HepG2 (cell line): Measurements from ENCODE around the gene C1QTNF3. TPM values are rescaled to one million over a fixed set of nuclear protein-coding genes. Genes with fewer than 3 reads are reported as not detected.

ENCODE experiments used
- ATAC-seq: fragments of 200-7000 bp; cut with Tn5 transposase; 3 replicates; pipeline ENCODE4 v1.9.1; 2020; ENCODE audit warnings: mild to moderate bottlenecking, moderate library complexity
- BruUV-seq: library from RNA; stranded (reverse); fragments of 400-500 nt; replicated peaks from 2 replicates; lab custom pipeline; 2021; lab: Mats Ljungman, UMichigan
- CTCF ChIA-PET: fragments of 300-600 bp; formaldehyde crosslinking; extraction: SDS; loops from one replicate; lab custom pipeline; 2021; ENCODE audit warnings: low total read pairs, inconsistent platforms, low intra/inter-chr PET ratio; lab: Yijun Ruan, JAX
- POLR2A ChIA-PET: fragments of 350-600 bp; sonication (Branson Sonifier 250); formaldehyde crosslinking; loops from one replicate; lab custom pipeline; 2020; ENCODE audit warnings: antibody characterized with exemption, inconsistent platforms; lab: Yijun Ruan, JAX
- DNase-seq: peaks from one replicate; pipeline ENCODE4 v3.0.0-alpha.2; 2015; ENCODE audit warnings: low spot score
- FAIRE-seq: peaks from 3 replicates; lab custom pipeline; 2011; peaks lifted over from hg19 to GRCh38; lab: Jason Lieb, UNC
- H2AFZ ChIP-seq: one replicate; pipeline ENCODE4 v1.6.1; 2011; ENCODE audit warnings: low read length, inconsistent platforms
- H3K27ac ChIP-seq: fragments of 300-600 bp; 3 replicates; pipeline ENCODE4 v1.8.0; 2011; ENCODE audit warnings: mixed run types, mild to moderate bottlenecking, mixed read lengths, low read length, inconsistent platforms; ENCODE audit not compliant: insufficient read depth; ENCODE audit errors: extremely low read length
- H3K27me3 ChIP-seq, 2 experiments: fragments of 200-600 bp in 1 of 2; 2 replicates in 1 of 2; 3 replicates in 1 of 2; pipeline versions ENCODE4 v1.6.0 to v1.8.0; 2011; ENCODE audit warnings: low read length in 2 of 2, mild to moderate bottlenecking in 2 of 2, moderate library complexity in 2 of 2, inconsistent platforms in 1 of 2; ENCODE audit not compliant: insufficient read depth in 2 of 2, control insufficient read depth in 1 of 2
- H3K36me3 ChIP-seq, 2 experiments: fragments of 200-600 bp in 1 of 2; replicated peaks in 1 of 2; 2 replicates in 1 of 2; 3 replicates in 1 of 2; pipeline versions ENCODE4 v1.5.1 to v1.8.0; 2011; ENCODE audit warnings: low read length in 2 of 2, inconsistent platforms in 1 of 2; ENCODE audit not compliant: insufficient read depth in 2 of 2, control insufficient read depth in 1 of 2
- H3K4me1 ChIP-seq: 2 replicates; pipeline ENCODE4 v1.5.1; 2012; ENCODE audit warnings: low read length, inconsistent platforms; ENCODE audit not compliant: insufficient read depth
- H3K4me2 ChIP-seq: 2 replicates; pipeline ENCODE4 v1.6.0; 2011; ENCODE audit warnings: low read depth, low read length, inconsistent platforms
- H3K4me3 ChIP-seq, 3 experiments: fragments of 200-600 bp in 1 of 3; sonication (generic), shearing (Covaris generic) in 1 of 3; replicated peaks in 1 of 3; 2 replicates each; pipeline ENCODE4 v1.5.1; 2011 to 2016; ENCODE audit warnings: low read length in 3 of 3, inconsistent platforms in 2 of 3, low read depth in 2 of 3, mild to moderate bottlenecking in 2 of 3, control low read depth in 1 of 3, mixed read lengths in 1 of 3; ENCODE audit not compliant: insufficient read depth in 1 of 3
- H3K79me2 ChIP-seq: one replicate; pipeline ENCODE4 v1.6.1; 2011; ENCODE audit warnings: low read length, inconsistent platforms; ENCODE audit not compliant: insufficient read depth
- H3K9ac ChIP-seq: 2 replicates; pipeline ENCODE4 v1.6.0; 2011; ENCODE audit warnings: mild to moderate bottlenecking, low read depth, low read length, inconsistent platforms; ENCODE audit not compliant: insufficient read depth
- H3K9me3 ChIP-seq: 2 replicates; pipeline ENCODE4 v1.5.1; 2012; ENCODE audit warnings: mild to moderate bottlenecking, low read length
- H4K20me1 ChIP-seq: 2 replicates; pipeline ENCODE4 v1.6.0; 2011; ENCODE audit warnings: inconsistent platforms, mild to moderate bottlenecking, low read length, moderate library complexity; ENCODE audit not compliant: insufficient read depth
- CEBPG ChIP-seq: IDR thresholded peaks from 2 replicates; pipeline ENCODE4 v1.6.1; 2016
- E2F5 ChIP-seq: sonication (generic); formaldehyde crosslinking; conservative IDR thresholded peaks from 2 replicates; pipeline ENCODE4 v1.4.0; 2020; ENCODE audit warnings: missing genetic modification reagents
- IRF9 ChIP-seq: sonication (generic); formaldehyde crosslinking; IDR thresholded peaks from 2 replicates; pipeline ENCODE4 v1.8.0; 2022; ENCODE audit warnings: missing genetic modification reagents, mild to moderate bottlenecking, borderline replicate concordance
- SCMH1 ChIP-seq: sonication (generic); formaldehyde crosslinking; IDR thresholded peaks from 2 replicates; pipeline ENCODE4 v1.9.0; 2021; ENCODE audit warnings: missing genetic modification reagents, mild to moderate bottlenecking, borderline replicate concordance
- SNRNP70 ChIP-seq: fragments of 200-400 bp; formaldehyde crosslinking; IDR thresholded peaks from 2 replicates; pipeline ENCODE4 v1.6.1; 2017; ENCODE audit warnings: mild to moderate bottlenecking, low read depth, low read length, moderate library complexity
- SOX5 ChIP-seq: IDR thresholded peaks from 2 replicates; pipeline ENCODE4 v1.6.1; 2016; ENCODE audit warnings: borderline replicate concordance
- ZFP36 ChIP-seq: fragments of 150-350 bp; IDR thresholded peaks from 2 replicates; pipeline ENCODE4 v1.6.1; 2018; ENCODE audit warnings: borderline replicate concordance, low read length, low read depth; ENCODE audit not compliant: partially characterized antibody
- ZFY ChIP-seq: sonication (generic); formaldehyde crosslinking; IDR thresholded peaks from 2 replicates; pipeline ENCODE4 v1.4.0; 2020; ENCODE audit warnings: missing genetic modification reagents
- ZNF225 ChIP-seq: sonication (generic); formaldehyde crosslinking; IDR thresholded peaks from 2 replicates; pipeline ENCODE4 v1.4.0; 2020; ENCODE audit warnings: mild to moderate bottlenecking, missing genetic modification reagents
- ZNF432 ChIP-seq: sonication (generic); formaldehyde crosslinking; IDR thresholded peaks from 2 replicates; pipeline ENCODE4 v1.5.0; 2020; ENCODE audit warnings: missing genetic modification reagents, mild to moderate bottlenecking, borderline replicate concordance
- ZNF530 ChIP-seq: sonication (generic); formaldehyde crosslinking; IDR thresholded peaks from 2 replicates; pipeline ENCODE4 v1.5.0; 2020; ENCODE audit warnings: low read depth, mild to moderate bottlenecking, missing genetic modification reagents
- ZNF609 ChIP-seq: sonication (generic); formaldehyde crosslinking; IDR thresholded peaks from 2 replicates; pipeline ENCODE4 v1.4.0; 2020; ENCODE audit warnings: mild to moderate bottlenecking, missing genetic modification reagents, borderline replicate concordance
- ZNF678 ChIP-seq: sonication (generic); formaldehyde crosslinking; IDR thresholded peaks from 2 replicates; pipeline ENCODE4 v1.4.0; 2020; ENCODE audit warnings: mild to moderate bottlenecking, missing genetic modification reagents
- ZNF841 ChIP-seq: sonication (generic); formaldehyde crosslinking; IDR thresholded peaks from 2 replicates; pipeline ENCODE4 v1.8.1; 2023; ENCODE audit warnings: missing genetic modification reagents, borderline replicate concordance
- ZSCAN20 ChIP-seq: sonication (generic); formaldehyde crosslinking; IDR thresholded peaks from 2 replicates; pipeline ENCODE4 v1.4.0; 2020; ENCODE audit warnings: missing genetic modification reagents, mild to moderate bottlenecking, borderline replicate concordance
- WGBS: methylation state at CpG from one replicate; pipeline ENCODE4 v1.1.6; 2017; ENCODE audit warnings: low lambda C conversion rate; 5-methylcytosine and 5-hydroxymethylcytosine counted together
- in situ Hi-C: cut with HindIII; loops from 2 replicates; pipeline ENCODE4 v1.10.0; 2017; ENCODE audit warnings: low pct_unique_long_range_greater_than_20kb; ENCODE audit not compliant: extremely low pct_ligation_motif_present
- intact Hi-C: fragments of 100-400 bp; cut with micrococcal nuclease; formaldehyde crosslinking; loops from one replicate; pipeline ENCODE4 v1.10.0; 2022; ENCODE audit not compliant: unreplicated experiment
- polyA plus RNA-seq, 8 experiments: library from polyadenylated mRNA; depleted of rRNA in 3 of 8; stranded (reverse) in 7 of 8; unstranded in 1 of 8; fragments of >200 nt; fragmentation: Illumina TruSeq in 4 of 8; extraction: Trizol in 4 of 8; gene quantifications; 2 replicates each; pipeline versions ENCODE4 v1.2.1 to v1.2.3, GENCODE V29; 2011 to 2016; ENCODE audit warnings: low read depth in 4 of 8, missing spikeins in 1 of 8, mixed read lengths in 1 of 8; ENCODE audit not compliant: insufficient read depth in 1 of 8
- total RNA-seq, 5 experiments: library from RNA; depleted of rRNA; stranded (reverse); fragments of >200 nt; fragmentation: Illumina TruSeq; extraction: Trizol; gene quantifications; 2 replicates each; pipeline ENCODE4 v1.2.3, GENCODE V29; 2016; ENCODE audit warnings: low read depth in 1 of 5
- TF ChIP-seq, protein P1 (sequence below): IDR thresholded peaks from 2 replicates; pipeline ENCODE4 v1.6.1; 2012; ENCODE audit warnings: low read length, improper control_type of control experiment

The C1QTNF3 gene
- total and polyA plus RNA-seq, 2 of the 13 experiments (the other 11 are each of a cell fraction or from before 2014, with no cell fraction given): 3.3 to 10.8 TPM

DNA sequence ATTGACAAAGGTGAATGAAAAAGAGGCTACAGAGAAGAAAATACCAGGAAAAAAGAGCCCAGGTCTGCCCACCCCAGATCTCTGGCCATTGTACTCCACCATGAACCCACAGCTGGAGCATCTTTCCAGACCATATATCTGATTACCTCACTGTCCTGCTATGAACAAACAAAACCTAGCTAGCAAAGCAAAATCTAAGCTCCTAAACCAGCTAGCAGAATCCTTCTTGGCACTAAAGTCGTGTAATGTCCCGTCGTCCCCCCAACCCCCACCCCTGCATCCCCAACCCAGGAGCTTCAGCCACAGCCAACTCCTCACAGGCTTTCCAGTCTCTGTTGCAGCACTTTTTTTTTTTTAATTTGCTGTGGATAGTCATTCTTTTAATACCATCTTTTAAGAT lies 2.5 kb downstream of the C1QTNF3 start:
- in situ Hi-C loops: no loop called here
- no peak for ATAC-seq
- CTCF ChIA-PET: no interaction called here
- BruUV-seq: no TSS peak
- H3K4me1 ChIP-seq: peaks cover 45% of the 10 kb centered on the region
- no peaks in the 10 kb centered on the region for H3K27me3 ChIP-seq
- 97% methylated on average over 3 of the region's 3 CpGs for WGBS
- no peaks in the 10 kb centered on the region for H3K36me3 ChIP-seq
- POLR2A ChIA-PET: interaction anchor here (1.9 kb wide), 1 partner anchor 32 kb away, joined by 13 read pairs; the partner anchor contains the start of gene AMACR
- no peak overlapping the region for H3K4me2 ChIP-seq
- FAIRE-seq: no peak
- intact Hi-C loops: no loop called here
- H3K4me3 ChIP-seq: no peak overlapping the region
- H2AFZ ChIP-seq: no peak overlapping the region
- H4K20me1 ChIP-seq: no peaks in the 10 kb centered on the region
- no peak overlapping the region for H3K9ac ChIP-seq
- H3K9me3 ChIP-seq: no peaks in the 10 kb centered on the region
- no peaks in the 10 kb centered on the region for H3K79me2 ChIP-seq
- H3K27ac ChIP-seq: no peak overlapping the region
- DNase-seq: no peak
- TF ChIP-seq ZFY (no peak), ZNF225 (CRISPR knock-in tag) (no peak), E2F5 (CRISPR knock-in tag) (no peak), SNRNP70 (no peak), ZNF609 (CRISPR knock-in tag) (no peak), IRF9 (CRISPR knock-in tag) (no peak), ZFP36 (no peak), SOX5 (CRISPR knock-in tag) (no peak), ZNF432 (CRISPR knock-in tag) (no peak), CEBPG (no peak), ZNF841 (CRISPR knock-in tag) (no peak), SCMH1 (CRISPR knock-in tag) (no peak), ZNF530 (no peak), ZSCAN20 (CRISPR knock-in tag) (no peak), ZNF678 (CRISPR knock-in tag) (no peak)
- TF ChIP-seq, protein P1, sequence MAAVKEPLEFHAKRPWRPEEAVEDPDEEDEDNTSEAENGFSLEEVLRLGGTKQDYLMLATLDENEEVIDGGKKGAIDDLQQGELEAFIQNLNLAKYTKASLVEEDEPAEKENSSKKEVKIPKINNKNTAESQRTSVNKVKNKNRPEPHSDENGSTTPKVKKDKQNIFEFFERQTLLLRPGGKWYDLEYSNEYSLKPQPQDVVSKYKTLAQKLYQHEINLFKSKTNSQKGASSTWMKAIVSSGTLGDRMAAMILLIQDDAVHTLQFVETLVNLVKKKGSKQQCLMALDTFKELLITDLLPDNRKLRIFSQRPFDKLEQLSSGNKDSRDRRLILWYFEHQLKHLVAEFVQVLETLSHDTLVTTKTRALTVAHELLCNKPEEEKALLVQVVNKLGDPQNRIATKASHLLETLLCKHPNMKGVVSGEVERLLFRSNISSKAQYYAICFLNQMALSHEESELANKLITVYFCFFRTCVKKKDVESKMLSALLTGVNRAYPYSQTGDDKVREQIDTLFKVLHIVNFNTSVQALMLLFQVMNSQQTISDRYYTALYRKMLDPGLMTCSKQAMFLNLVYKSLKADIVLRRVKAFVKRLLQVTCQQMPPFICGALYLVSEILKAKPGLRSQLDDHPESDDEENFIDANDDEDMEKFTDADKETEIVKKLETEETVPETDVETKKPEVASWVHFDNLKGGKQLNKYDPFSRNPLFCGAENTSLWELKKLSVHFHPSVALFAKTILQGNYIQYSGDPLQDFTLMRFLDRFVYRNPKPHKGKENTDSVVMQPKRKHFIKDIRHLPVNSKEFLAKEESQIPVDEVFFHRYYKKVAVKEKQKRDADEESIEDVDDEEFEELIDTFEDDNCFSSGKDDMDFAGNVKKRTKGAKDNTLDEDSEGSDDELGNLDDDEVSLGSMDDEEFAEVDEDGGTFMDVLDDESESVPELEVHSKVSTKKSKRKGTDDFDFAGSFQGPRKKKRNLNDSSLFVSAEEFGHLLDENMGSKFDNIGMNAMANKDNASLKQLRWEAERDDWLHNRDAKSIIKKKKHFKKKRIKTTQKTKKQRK: no peak
